Medulla oblongata (tissue), 1 donor: ENCODE data around the gene NSMF.
A peak's percentile ranks its signal among the peaks of the same experiment; 100 is the strongest.

Experiments
- DNase-seq: peaks from one replicate; pipeline ENCODE4 v3.0.0-alpha.2; 2015; ENCODE audit errors: extremely low spot score

The NSMF gene

DNA sequence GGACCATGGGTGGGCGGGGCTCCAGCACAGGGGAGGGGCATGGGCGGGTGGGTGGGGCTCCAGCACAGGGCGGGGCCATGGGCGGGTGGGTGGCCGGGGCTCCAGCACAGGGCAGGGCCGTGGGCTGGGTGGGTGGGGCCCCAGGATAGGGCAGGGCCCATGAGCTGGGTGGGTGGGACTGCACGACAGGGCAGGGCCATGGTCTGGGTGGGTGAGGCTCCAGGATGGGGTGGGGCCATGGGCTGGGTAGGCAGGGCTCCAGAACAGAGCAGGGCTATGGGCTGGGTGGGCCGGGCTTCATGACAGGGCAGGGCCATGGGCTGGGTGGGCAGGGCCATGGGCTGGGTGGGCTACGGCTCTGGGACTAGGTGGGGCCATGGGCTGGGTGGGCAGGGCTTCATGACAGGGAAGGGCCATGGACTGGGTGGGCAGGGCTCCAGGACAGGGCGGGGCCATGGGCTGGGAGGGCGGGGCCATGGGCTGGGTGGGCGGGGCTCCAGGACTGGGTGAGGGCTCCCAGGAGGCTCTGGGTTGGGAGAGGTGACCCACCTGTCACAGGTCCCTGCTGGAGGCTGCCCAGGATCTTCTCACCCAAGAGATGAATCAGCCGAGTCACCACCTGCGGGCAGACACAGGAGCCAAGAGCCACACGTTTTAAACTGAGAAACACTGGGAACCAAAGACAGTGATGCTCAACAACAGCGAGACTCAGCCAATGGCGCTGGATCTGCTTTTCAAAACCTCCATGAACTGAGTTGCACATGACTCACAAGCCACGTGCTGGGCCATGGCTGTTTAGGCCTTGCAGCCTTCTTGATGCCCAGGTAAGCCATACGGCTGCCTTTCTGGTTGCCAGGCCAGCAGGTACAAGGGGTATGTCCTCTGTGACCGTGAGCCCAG, 33.6 kb upstream of the NSMF start:
- DNase-seq = no peak

DNA sequence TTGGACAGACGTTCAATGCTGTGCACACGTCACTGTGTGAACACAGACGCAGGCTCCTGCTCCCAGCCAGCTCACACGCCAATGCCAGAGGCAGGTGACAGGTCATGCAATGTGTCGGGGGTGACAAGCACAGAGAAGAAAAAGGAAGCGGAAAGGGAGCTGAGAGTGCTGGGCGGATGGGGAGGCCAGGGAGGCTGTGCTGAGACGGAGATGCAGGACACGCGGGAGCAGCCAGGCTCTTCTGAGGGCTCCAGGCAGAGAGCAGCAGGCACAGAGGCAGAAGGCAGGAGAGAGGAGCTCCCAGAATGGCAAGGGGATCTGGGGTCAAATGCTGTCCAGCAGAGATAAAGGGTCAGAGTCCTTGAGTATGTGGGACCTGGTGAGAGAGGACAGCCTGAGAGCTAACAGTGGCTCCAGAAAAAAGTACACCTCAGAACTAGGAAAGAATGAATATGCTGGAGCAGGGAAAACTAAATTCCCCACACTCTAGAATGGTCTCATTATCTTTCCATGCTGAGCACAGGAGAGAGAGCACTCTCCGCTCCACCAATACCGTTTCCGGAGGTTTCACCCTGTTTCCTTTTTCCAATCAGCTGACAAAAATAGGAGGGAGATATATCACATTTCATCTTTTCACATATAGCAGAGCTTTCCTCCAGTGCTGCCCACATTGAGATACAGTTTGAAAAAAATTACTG, 32.8 kb upstream of the NSMF start:
- no peak for DNase-seq

DNA sequence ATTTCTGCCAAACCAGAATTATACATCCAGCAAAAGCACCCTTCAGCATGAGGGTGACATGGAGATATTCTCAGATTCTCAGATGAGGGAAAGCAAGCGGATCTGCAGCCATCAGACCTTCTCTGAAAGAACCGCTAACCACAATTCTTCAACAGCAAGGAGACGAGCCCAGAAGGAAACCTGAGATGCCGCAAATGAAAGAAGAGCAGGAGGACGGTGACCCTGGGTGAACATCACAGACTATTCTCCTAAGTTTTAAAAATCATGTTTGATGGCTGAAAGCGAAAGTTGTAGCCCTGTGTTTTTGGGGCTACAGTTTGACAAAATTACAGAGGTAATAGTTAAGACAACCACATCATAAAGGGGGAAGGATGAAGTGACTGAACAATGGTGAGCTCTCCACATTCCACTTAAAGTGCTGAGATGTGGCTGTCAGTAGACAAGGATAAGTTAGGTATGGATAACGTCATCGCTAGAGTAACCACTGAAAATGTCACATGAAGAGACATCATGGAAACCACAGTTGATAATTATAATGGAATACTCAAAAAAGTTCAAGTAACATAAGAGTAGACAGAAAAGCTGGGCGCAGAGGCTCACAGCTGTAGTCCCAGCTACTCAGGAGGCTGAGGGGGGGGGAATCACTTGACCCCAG, 31.5 kb upstream of the NSMF start:
- DNase-seq = no peak

DNA sequence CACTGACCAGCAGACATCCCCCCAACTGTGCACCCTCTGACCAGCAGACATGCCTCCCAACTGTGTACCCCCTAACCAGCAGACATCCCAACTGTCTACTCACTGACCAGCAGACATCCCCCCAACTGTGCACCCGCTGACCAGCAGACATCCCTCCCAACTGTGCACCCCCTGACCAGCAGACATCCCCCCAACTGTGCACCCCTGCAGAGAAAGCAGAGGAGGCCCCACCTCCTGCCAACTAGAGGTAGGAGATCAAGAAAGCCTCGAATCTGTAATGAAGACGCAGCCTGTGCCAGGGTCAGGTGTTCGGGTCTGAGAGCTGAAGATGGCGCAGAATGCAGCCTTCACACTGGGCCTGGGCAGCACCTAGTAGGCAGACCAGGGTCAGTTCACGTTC, 29.8 kb upstream of the NSMF start:
- DNase-seq = no peak

DNA sequence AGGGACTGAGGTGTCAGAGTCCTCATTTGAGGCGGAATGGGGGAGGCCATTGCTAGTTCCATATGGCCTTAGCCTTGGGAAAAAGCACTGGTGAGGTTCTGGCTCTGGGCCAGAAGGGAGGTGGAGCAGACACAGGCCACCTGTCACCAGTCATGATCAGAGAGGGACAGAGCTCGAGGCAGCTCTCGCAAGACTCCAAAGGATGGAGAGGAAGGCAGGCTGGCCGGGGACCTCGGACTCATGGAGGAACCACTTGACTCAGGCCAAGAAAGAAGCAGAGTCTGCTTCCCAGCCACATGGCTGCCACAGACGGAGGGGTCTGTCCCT, 29.2 kb upstream of the NSMF start:
- no peak for DNase-seq

DNA sequence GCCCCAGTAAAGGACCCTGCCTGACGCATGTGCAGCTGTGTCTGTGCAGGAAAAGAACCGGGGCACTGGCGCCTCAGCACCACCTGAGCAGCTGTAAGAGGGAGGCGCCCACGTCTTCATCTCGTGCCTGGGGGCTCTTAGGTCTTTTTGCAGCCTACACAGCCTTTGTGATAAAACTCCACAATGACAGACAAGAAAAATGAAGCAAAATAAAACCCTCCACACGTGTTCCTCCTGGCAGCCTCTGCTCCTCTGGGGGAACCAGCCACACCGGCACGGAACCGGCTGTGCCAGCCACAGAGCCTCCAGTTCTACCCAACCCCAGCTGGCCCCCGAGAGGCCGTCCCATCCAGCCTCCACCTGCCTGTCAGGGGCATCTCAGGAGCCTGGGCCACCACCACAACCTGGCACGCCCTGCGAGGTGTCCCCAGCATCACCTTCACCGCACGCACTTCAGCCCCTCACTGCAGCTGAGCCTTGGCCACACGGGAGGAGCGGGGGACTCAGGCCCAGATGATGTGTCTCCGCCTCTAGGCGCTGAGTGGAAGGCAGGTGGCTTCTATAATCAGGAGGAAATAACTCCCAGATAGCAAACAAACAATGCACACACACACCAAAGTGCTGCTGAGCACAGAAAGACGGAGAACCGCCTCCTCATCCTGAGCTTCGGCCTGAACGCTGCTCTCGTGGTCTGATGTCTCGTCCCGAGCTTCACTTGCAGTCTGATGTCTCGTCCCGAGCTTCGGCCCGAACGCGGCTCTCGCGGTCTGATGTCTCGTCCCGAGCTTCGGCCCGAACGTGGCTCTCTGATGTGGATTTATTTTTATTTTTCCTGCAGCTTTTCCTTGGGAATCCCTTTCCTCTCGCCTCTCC, 28.6 kb upstream of the NSMF start:
- DNase-seq = no peak

DNA sequence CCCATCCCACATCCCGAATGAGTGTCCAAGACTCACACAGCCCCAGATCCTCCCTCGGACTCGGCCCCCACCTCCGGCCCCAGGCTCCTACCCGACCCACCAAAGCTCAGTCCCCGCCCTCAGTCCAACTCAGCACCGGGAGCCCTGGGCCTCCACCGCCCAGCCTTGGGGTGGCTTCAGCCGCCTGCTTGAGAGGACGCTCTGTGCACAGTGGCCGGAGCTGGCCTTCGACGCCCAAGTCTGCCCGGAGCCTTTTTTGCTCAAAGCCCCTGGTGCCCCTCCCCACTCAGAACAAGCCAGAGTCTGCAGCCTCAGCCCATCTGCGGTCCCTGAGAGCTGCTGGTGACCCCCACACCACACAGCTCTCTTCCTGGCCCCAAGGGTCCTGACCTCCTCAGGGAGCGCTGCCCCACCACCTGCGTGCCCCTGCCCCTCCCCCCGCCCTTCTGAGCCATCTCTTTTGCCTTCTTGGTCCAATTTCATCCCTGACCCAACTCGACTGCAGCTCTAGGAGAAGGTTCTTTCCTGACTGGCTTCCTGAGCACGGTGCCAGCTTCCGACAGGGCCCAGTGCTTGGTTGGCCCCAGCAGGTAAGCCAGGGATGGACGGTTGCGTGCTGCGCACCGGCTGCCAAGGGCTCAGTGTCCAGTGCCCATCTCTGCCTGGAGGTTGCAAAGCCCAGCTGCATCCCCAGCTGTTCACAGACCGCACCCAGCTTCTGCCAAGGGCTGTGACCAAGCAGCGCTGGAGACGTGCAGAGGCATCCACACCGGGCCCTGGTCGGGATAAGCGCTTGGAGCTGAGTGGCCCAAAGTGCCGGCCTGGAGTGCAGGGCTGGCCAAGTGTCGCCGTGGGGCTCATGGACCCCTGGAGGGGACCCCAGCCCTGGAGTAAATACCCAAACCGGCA, 27.7 kb upstream of the NSMF start:
- no peak for DNase-seq

DNA sequence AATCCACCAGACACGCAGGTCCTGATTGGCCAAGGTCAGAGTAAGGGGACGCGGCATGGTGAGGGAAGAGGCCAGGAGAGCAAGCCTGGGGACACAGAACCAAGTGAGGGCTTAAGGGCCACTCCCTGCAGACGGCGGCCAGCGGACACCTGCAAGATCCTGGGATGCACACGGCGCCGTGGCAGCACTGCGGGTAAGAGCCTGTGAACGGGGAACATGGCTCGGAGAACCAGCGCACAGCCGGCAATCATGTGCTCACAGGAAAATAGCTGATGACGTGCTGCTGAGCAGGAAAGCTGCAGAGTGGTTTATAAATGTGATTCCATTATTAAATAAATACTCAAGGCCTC, 27.0 kb upstream of the NSMF start:
- no peak for DNase-seq

DNA sequence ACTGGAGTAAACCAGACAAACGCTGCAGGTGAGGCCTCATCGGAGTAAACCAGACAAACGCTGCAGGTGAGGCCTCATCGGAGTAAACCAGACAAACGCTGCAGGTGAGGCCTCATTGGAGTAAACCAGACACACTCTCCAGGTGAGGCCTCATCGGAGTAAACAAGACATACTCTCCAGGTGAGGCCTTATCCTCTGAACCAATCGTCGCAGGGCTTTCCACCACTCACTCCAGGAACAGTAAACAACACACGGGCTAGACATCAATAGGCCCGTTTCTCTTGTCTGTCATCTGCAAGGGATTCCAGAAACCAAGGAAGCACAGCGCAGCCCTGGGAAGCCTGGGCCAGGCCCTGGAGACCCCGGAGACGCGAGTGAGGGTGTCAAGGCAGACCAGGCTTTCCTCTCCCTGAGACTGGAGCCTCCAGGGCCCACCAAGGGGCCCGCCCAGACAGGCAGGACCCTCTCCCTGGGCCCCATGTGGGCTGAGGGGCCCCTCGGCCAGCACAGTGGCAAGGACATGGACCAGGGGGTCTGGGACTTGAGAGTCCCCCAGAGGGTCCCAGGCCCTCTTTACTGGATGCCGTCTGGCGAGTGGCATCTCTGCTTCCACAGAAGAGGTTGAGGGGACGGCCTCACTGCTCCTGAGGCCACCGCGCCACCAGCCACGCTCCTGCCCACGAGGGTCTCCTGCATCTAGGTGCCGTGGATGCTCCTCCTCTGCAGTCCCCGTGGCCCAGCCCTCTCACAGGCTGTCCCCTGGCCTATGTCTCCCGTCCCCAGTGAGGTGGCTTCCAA, 26.4 kb upstream of the NSMF start:
- DNase-seq = no peak

DNA sequence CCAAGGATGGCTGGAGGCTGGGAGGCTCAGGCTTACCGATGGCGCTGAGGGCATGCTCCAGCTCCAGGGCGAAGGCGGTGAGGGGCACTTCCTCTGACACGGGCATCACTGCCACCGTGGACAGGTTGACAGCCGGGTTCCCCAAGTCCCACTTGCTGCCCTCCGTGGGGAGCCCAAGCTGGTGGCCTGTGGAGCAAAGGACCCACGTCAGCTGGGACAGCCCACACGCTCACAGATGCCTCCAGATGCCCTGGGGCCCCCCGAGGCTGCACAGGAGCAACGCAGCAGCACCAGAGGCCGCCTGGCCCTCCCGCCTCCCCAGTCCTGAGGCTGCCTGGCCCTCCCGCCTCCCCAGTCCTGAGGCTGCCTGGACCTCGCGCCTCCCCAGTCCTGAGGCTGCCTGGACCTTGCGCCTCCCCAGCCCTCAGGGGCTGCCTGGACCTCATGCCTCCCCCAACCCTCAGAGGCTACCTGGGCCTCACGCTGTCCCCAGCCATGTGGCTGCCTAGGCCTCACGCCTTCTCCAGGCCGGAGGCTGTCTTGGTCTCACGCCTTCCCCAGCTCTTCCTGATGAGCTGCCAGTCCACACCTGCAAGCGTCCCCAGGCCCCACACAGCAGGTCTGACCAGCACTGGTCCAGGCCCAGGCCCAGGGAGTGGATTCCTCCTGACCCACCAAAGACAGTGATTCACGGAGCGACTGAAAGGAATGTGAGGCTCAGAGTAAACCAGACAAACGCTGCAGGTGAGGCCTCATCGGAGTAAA, 25.6 kb upstream of the NSMF start:
- no peak for DNase-seq

DNA sequence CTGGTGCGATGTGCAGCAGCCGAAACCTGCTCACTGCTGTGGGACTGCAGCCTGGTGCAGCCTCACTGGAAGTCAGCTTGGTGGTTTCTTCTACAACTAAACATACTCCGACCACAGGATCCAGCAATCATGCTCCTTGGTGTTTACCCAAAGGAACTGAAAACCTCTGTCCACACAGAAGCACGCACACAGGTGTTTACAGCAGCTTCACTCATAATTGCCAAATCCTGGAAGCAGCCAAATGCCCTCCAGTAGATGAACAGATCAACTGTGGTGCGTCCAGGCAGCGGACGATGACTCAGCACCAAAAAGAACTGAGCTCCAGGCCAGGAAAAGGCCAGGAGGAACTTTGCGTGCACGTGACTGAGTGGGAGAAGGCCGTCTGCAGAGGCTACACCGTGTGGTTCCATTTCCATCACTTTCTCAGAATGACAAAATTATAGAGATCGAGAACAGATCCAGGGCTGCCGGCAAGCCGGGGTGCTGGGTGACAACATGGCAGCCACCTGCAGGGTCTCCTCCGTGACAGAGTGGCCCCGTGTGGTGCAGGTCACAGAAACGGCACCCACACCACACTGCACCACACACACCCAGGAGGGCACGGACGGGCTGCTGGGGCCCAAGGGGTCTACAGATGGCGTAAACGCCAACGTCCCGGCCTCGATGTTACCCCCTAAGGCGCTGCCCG, 23.1 kb upstream of the NSMF start:
- peak; percentile 68 for DNase-seq

DNA sequence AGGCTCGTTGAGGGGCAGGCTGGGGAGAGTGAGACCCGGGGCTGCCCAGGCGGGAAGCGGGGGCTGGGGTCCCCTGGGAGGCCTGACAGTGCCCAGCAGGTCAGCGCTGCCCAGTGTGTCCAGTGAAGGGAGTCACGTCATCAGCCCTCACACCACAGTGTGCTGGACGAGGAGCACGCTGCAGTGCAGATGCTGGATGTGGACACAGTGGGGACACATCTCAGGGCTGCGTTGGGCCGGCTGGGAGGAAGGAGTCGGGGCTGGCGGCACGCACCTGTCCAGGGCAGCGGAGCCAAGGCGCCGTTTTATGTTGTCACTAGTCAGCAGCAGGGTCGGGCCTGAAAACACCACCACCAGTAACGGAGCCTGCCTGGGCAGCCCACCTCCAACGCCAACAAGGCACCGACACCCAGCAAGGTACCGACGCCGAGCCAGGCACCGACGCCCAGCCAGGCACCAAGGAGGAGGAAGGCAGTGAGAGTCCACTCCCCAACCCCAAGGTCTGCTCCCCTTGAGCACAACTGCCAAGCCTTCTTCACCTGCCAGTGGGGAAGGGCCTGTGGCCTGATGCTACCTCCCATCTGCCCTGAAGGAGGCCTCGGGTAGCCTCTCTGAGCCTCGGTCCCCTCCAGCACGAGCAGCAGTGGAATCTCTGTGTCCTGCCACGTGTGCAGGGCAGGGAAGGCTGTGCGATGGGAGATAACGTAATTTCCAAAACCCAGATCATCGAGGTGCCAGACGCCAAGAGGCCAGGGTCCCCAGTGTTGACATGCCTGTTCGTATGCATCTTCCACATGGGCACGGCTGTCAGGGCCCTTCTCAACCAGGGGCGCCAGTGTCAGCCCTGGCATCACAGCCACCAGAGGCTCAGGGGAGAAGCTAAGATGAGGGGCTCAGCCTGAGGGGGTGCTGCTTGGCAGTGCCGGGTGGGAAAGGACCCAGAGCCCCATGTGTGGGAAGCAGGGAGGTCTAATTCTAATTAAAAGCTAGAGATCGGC, 21.9 kb upstream of the NSMF start:
- no peak for DNase-seq

DNA sequence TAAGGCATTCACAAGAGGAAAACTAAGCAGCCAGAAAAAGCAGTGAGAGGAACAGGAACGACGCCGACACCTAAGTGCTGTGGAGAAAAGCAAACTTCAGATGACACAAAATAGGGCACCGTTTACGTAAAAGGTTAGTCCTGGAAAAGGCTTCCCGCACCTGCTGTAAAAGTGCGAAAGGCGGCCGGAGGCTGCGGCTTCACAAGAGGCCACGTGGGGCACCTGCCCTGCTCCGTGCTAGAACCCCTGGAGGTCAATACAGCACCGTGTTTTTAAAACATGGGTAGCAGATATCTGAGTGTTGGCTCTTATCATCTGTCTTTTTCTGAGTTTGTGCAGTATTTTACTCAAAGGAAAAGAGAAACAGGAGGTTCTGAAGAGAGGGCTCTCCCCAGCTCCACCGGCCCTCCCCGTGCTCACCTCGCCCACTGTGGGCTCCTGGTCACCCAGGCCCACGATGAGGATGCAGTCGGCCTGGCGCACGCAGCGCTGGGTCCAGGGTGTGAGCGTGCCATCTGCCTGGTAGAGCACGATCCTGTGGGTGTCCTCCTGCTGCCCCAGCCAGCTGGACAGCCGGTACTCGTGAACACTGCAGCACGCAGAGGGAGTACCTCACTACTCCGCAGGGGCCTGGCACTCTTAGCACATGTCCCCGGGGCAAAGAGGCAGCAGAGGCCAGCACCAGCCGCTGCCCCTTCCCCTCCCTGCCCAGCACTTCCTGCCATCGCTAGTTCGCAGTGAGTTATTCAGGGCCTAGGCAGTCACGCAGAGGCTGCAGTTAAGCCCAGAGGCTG, 21.0 kb upstream of the NSMF start:
- no peak for DNase-seq

DNA sequence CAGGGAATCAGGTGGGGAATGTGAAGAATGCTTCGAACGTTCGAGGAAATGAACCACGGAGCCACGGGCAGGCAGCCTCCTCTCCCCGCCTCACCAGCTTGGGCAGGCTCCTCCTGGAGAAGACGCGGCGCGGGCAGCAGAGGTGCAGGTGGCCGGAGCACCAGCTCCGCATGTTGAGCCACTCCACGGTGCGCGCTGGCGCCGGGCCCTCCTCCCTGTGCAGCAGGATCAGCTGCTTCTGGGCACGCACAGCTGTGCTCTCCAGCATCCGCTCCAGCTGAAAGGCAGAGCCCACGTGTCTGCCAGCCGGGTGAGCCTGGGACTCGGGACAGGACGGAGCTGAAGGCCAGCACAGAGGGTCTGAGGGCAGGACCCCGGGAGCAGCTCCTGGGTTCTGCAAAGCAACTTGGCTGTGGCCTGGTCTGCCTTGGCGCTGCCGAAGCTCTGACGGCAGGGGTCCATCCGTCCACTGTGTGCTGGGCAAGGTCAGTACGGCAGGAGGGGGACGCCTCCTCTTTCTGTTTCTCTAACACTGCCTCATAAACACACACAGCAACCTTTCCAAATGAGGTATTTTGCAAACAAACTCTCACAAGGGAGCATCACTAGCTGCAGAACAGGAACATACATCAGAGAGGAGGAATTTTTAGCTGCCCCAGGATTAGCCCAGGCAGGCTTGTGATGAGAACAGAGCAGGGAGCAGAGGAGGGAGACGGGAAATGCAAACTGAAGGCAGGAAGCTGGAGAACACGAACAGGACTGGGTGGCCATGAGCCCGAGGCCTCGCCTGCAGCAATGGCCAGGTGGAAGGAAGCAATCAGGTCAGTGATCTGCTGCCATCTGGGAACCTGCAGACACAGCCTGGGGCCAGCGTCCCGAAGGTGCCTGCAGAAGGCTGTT, 20.1 kb upstream of the NSMF start:
- peak; percentile 33 for DNase-seq

DNA sequence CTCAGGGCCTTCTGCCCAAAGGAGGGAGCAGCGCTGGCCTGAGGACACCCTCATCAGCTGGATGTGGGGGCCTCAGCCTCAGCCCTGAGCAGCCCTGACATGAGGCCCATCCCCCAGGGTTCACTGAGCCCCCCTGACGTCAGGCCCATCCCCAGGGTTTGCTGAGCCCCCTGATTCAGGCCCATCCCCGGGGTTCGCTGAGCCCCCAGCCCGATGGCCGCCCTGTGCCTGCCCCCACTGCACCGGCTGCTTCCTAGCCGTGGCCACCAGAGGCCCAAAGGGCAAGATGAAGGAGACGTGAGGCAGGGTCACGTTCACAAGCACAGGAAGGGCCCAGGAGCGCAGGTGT, 19.5 kb upstream of the NSMF start:
- no peak for DNase-seq
